Measurements from ENCODE around the gene PROX1.

- TF ChIP-seq EZH2phosphoT487 (IDR thresholded peaks at IDR 0.05; ENCODE audit: borderline replicate concordance, low read depth, low read length) (no peak), CTCF (conservative IDR thresholded peaks at IDR 0.05; ENCODE audit: low read length) (no peak)
These were observed 24.6 kb downstream of the PROX1 start for GRCh38 chr1:214012418-214012817.

Data from OCI-LY7 (cell line).